ENCODE data around the gene ZBTB8OS.

DNA sequence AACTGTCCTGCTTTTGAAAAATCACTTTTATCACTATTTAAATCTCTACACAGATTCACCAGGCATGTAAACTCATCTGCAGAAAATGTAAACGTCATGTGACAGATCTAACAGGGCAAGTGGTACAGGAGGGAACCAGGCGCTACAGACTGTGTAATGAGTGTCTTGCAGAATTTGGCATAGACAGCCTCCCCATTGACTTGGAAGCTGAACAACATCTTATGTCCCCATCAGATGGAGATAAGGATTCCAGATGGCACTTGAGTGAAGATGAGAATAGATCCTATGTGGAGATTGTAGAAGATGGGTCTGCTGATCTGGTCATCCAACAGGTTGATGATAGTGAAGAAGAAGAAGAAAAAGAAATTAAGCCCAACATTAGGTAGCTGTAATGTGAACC lies 50.3 kb downstream of the ZBTB8OS start:
- TF ChIP-seq POLR2A (IDR thresholded peaks at IDR 0.05; ENCODE audit: borderline replicate concordance, extremely low read depth, insufficient read depth, insufficient read length) = no peak
- no peak for TF ChIP-seq JUND (IDR thresholded peaks at IDR 0.05)
- TF ChIP-seq, protein P1, sequence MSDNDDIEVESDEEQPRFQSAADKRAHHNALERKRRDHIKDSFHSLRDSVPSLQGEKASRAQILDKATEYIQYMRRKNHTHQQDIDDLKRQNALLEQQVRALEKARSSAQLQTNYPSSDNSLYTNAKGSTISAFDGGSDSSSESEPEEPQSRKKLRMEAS (IDR thresholded peaks at IDR 0.05) = no peak
- TF ChIP-seq, protein P2, sequence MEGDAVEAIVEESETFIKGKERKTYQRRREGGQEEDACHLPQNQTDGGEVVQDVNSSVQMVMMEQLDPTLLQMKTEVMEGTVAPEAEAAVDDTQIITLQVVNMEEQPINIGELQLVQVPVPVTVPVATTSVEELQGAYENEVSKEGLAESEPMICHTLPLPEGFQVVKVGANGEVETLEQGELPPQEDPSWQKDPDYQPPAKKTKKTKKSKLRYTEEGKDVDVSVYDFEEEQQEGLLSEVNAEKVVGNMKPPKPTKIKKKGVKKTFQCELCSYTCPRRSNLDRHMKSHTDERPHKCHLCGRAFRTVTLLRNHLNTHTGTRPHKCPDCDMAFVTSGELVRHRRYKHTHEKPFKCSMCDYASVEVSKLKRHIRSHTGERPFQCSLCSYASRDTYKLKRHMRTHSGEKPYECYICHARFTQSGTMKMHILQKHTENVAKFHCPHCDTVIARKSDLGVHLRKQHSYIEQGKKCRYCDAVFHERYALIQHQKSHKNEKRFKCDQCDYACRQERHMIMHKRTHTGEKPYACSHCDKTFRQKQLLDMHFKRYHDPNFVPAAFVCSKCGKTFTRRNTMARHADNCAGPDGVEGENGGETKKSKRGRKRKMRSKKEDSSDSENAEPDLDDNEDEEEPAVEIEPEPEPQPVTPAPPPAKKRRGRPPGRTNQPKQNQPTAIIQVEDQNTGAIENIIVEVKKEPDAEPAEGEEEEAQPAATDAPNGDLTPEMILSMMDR (IDR thresholded peaks at IDR 0.05 in 2 of 3, conservative IDR thresholded peaks at IDR 0.05 in 1 of 3; ENCODE audit: borderline replicate concordance in 1 of 3, insufficient read depth in 1 of 3, low read depth in 2 of 3, low read length in 2 of 3) = no peak
- TF ChIP-seq, protein P3, sequence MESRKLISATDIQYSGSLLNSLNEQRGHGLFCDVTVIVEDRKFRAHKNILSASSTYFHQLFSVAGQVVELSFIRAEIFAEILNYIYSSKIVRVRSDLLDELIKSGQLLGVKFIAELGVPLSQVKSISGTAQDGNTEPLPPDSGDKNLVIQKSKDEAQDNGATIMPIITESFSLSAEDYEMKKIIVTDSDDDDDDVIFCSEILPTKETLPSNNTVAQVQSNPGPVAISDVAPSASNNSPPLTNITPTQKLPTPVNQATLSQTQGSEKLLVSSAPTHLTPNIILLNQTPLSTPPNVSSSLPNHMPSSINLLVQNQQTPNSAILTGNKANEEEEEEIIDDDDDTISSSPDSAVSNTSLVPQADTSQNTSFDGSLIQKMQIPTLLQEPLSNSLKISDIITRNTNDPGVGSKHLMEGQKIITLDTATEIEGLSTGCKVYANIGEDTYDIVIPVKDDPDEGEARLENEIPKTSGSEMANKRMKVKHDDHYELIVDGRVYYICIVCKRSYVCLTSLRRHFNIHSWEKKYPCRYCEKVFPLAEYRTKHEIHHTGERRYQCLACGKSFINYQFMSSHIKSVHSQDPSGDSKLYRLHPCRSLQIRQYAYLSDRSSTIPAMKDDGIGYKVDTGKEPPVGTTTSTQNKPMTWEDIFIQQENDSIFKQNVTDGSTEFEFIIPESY (IDR thresholded peaks at IDR 0.05; ENCODE audit: extremely low read depth, insufficient replicate concordance, low read length) = no peak
- TF ChIP-seq, protein P4, sequence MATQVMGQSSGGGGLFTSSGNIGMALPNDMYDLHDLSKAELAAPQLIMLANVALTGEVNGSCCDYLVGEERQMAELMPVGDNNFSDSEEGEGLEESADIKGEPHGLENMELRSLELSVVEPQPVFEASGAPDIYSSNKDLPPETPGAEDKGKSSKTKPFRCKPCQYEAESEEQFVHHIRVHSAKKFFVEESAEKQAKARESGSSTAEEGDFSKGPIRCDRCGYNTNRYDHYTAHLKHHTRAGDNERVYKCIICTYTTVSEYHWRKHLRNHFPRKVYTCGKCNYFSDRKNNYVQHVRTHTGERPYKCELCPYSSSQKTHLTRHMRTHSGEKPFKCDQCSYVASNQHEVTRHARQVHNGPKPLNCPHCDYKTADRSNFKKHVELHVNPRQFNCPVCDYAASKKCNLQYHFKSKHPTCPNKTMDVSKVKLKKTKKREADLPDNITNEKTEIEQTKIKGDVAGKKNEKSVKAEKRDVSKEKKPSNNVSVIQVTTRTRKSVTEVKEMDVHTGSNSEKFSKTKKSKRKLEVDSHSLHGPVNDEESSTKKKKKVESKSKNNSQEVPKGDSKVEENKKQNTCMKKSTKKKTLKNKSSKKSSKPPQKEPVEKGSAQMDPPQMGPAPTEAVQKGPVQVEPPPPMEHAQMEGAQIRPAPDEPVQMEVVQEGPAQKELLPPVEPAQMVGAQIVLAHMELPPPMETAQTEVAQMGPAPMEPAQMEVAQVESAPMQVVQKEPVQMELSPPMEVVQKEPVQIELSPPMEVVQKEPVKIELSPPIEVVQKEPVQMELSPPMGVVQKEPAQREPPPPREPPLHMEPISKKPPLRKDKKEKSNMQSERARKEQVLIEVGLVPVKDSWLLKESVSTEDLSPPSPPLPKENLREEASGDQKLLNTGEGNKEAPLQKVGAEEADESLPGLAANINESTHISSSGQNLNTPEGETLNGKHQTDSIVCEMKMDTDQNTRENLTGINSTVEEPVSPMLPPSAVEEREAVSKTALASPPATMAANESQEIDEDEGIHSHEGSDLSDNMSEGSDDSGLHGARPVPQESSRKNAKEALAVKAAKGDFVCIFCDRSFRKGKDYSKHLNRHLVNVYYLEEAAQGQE (IDR thresholded peaks at IDR 0.05; ENCODE audit: low read depth) = no peak
- no peak for TF ChIP-seq ELF1 (IDR thresholded peaks at IDR 0.05; ENCODE audit: borderline replicate concordance, low read depth)
- TF ChIP-seq EZH2 (IDR thresholded peaks at IDR 0.05) = no peak
- no peak for TF ChIP-seq SP1 (IDR thresholded peaks at IDR 0.05; ENCODE audit: low read depth)
- no peak for TF ChIP-seq EZH2phosphoT487 (IDR thresholded peaks at IDR 0.05; ENCODE audit: borderline replicate concordance)
- TF ChIP-seq POLR2AphosphoS5 (IDR thresholded peaks at IDR 0.05; ENCODE audit: low read depth, low read length) = no peak
- TF ChIP-seq ZNF274 (IDR thresholded peaks at IDR 0.05; ENCODE audit: low read depth, low read length) = no peak
- TF ChIP-seq RAD21 (IDR thresholded peaks at IDR 0.05; ENCODE audit: low read depth) = no peak
- TF ChIP-seq FOSL1 (IDR thresholded peaks at IDR 0.05; ENCODE audit: low read depth) = no peak

All from HCT116 (cell line).